HEK293 (cell line): ENCODE results near the gene TMEM187.

Source experiments
- FEZF1 ChIP-seq: fragments of 450-650 bp; formaldehyde crosslinking; IDR thresholded peaks from 2 replicates; pipeline ENCODE4 v1.5.1; 2016; ENCODE audit warnings: missing biosample characterization, missing genetic modification characterization
- GLIS2 ChIP-seq: fragments of 450-650 bp; formaldehyde crosslinking; IDR thresholded peaks from 2 replicates; pipeline ENCODE4 v1.5.1; 2016; ENCODE audit warnings: missing biosample characterization, missing genetic modification characterization
- INSM2 ChIP-seq: fragments of 450-650 bp; formaldehyde crosslinking; IDR thresholded peaks from 2 replicates; pipeline ENCODE4 v1.5.1; 2016; ENCODE audit warnings: missing biosample characterization, missing genetic modification characterization
- KLF1 ChIP-seq: fragments of 450-650 bp; formaldehyde crosslinking; IDR thresholded peaks from 2 replicates; pipeline ENCODE4 v1.5.1; 2016; ENCODE audit warnings: missing biosample characterization, missing genetic modification characterization
- KLF7 ChIP-seq: fragments of 450-650 bp; formaldehyde crosslinking; IDR thresholded peaks from 2 replicates; pipeline ENCODE4 v1.5.1; 2016; ENCODE audit warnings: missing biosample characterization, missing genetic modification characterization, borderline replicate concordance
- PATZ1 ChIP-seq: fragments of 450-650 bp; formaldehyde crosslinking; IDR thresholded peaks from 2 replicates; pipeline ENCODE4 v1.5.1; 2016; ENCODE audit warnings: missing biosample characterization, missing genetic modification characterization
- REPIN1 ChIP-seq: fragments of 450-650 bp; formaldehyde crosslinking; IDR thresholded peaks from 2 replicates; pipeline ENCODE4 v1.5.1; 2017; ENCODE audit warnings: missing biosample characterization, missing genetic modification characterization, low read depth
- ZBTB1 ChIP-seq: fragments of 450-650 bp; formaldehyde crosslinking; IDR thresholded peaks from 2 replicates; pipeline ENCODE4 v1.5.1; 2016; ENCODE audit warnings: missing biosample characterization, missing genetic modification characterization
- ZBTB48 ChIP-seq: fragments of 450-650 bp; formaldehyde crosslinking; IDR thresholded peaks from 2 replicates; pipeline ENCODE4 v1.5.1; 2016; ENCODE audit warnings: missing biosample characterization, missing genetic modification characterization
- ZBTB7A ChIP-seq: fragments of 450-650 bp; formaldehyde crosslinking; IDR thresholded peaks from 2 replicates; pipeline ENCODE4 v1.5.1; 2016; ENCODE audit warnings: low read depth, missing biosample characterization, missing genetic modification characterization
- ZIC2 ChIP-seq: fragments of 450-650 bp; formaldehyde crosslinking; IDR thresholded peaks from 2 replicates; pipeline ENCODE4 v1.5.1; 2016; ENCODE audit warnings: missing biosample characterization, missing genetic modification characterization
- ZNF112 ChIP-seq: fragments of 450-650 bp; formaldehyde crosslinking; IDR thresholded peaks from 2 replicates; pipeline ENCODE4 v1.5.0; 2017; ENCODE audit warnings: missing biosample characterization, missing genetic modification characterization
- ZNF19 ChIP-seq: fragments of 450-650 bp; formaldehyde crosslinking; IDR thresholded peaks from 2 replicates; pipeline ENCODE4; 2016; ENCODE audit warnings: missing biosample characterization, missing genetic modification characterization, low read depth
- ZNF214 ChIP-seq: fragments of 450-650 bp; formaldehyde crosslinking; IDR thresholded peaks from 2 replicates; pipeline ENCODE4 v1.5.1; 2017; ENCODE audit warnings: missing biosample characterization, mild to moderate bottlenecking, missing genetic modification characterization, borderline replicate concordance
- ZNF266 ChIP-seq: fragments of 450-650 bp; formaldehyde crosslinking; IDR thresholded peaks from 2 replicates; pipeline ENCODE4 v1.5.1; 2016; ENCODE audit warnings: missing biosample characterization, missing genetic modification characterization, low read depth
- ZNF280D ChIP-seq: fragments of 450-650 bp; formaldehyde crosslinking; IDR thresholded peaks from 2 replicates; pipeline ENCODE4 v1.5.1; 2016; ENCODE audit warnings: missing biosample characterization, missing genetic modification characterization
- ZNF311 ChIP-seq: fragments of 450-650 bp; formaldehyde crosslinking; IDR thresholded peaks from 2 replicates; pipeline ENCODE4 v1.5.1; 2017; ENCODE audit warnings: missing biosample characterization, missing genetic modification characterization, borderline replicate concordance
- ZNF404 ChIP-seq: fragments of 450-650 bp; formaldehyde crosslinking; IDR thresholded peaks from 2 replicates; pipeline ENCODE4 v1.5.1; 2017; ENCODE audit warnings: missing biosample characterization, missing genetic modification characterization
- ZNF423 ChIP-seq: fragments of 450-650 bp; formaldehyde crosslinking; IDR thresholded peaks from 2 replicates; pipeline ENCODE4 v1.5.1; 2016; ENCODE audit warnings: missing biosample characterization, missing genetic modification characterization
- ZNF510 ChIP-seq: fragments of 450-650 bp; formaldehyde crosslinking; IDR thresholded peaks from 2 replicates; pipeline ENCODE4 v1.5.1; 2018; ENCODE audit warnings: mild to moderate bottlenecking, missing genetic modification characterization, missing biosample characterization; ENCODE audit not compliant: insufficient replicate concordance
- ZNF514 ChIP-seq: fragments of 450-650 bp; formaldehyde crosslinking; IDR thresholded peaks from 2 replicates; pipeline ENCODE4 v1.5.1; 2016; ENCODE audit warnings: missing biosample characterization, missing genetic modification characterization
- ZNF654 ChIP-seq: fragments of 450-650 bp; formaldehyde crosslinking; IDR thresholded peaks from 2 replicates; pipeline ENCODE4 v1.5.1; 2016; ENCODE audit warnings: low read depth, missing biosample characterization, missing genetic modification characterization
- ZNF707 ChIP-seq: fragments of 450-650 bp; formaldehyde crosslinking; IDR thresholded peaks from 2 replicates; pipeline ENCODE4 v1.5.1; 2016; ENCODE audit warnings: missing biosample characterization, missing genetic modification characterization
- ZNF791 ChIP-seq: fragments of 450-650 bp; formaldehyde crosslinking; IDR thresholded peaks from 2 replicates; pipeline ENCODE4 v1.5.1; 2016; ENCODE audit warnings: missing biosample characterization, missing genetic modification characterization
- ZSCAN4 ChIP-seq: fragments of 450-650 bp; formaldehyde crosslinking; IDR thresholded peaks from 2 replicates; pipeline ENCODE4 v1.5.1; 2017; ENCODE audit warnings: missing biosample characterization, missing genetic modification characterization
- TF ChIP-seq, protein P1 (sequence below): fragments of 450-650 bp; formaldehyde crosslinking; IDR thresholded peaks from 2 replicates; pipeline ENCODE4 v1.5.1; 2017; ENCODE audit warnings: missing biosample characterization, missing genetic modification characterization
- TF ChIP-seq, protein P2 (sequence below): fragments of 450-650 bp; IDR thresholded peaks from 2 replicates; pipeline ENCODE4 v1.5.1; 2018; ENCODE audit warnings: missing biosample characterization, missing genetic modification characterization
- TF ChIP-seq, protein P3 (sequence below): fragments of 450-650 bp; formaldehyde crosslinking; IDR thresholded peaks from 2 replicates; pipeline ENCODE4 v1.5.1; 2016; ENCODE audit warnings: missing biosample characterization, missing genetic modification characterization

The TMEM187 gene

DNA sequence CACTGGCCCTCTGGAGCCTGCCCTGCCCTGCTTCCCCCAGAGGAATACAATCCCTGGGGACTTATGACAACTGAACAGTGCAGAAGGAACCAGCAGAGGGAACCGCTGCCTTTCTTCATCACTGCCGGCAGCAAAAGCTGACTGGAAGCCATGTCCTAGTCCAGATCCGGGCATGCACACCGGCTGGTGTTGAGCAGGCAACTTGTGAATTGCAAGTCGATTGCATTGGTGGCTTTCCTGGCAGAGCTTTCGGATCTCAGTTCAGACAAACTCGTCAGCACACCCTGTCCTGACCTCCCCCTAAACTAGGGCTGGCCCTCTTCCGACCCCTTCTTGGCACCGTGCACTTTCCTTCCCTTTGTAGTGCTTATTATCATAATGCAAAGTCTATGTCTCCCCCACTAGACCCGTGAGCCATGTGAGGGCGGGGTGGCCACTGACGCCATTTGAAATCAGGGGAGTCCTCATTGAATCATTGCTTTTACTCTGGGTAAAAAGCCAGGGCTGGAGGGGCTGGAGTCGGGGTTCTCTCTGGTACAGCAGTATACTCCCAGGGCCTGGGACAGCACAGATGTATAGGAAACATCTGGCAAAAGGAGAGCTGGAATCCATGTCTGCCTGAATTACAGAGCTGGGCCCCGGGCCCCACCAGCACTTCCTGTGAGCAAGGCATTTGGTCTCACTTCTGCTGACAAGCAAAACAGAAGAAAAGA lies 48.2 kb upstream of the TMEM187 start (continued):
- no peak for TF ChIP-seq ZIC2 (tag by site-specific recombination)
- no peak for TF ChIP-seq ZNF510 (tag by site-specific recombination)
- TF ChIP-seq ZNF266 (tag by site-specific recombination) = no peak
- peak; percentile 58 for TF ChIP-seq ZNF654 (tag by site-specific recombination)
- no peak for TF ChIP-seq ZNF404 (tag by site-specific recombination)
- TF ChIP-seq INSM2 (tag by site-specific recombination) = no peak
- no peak for TF ChIP-seq ZNF19 (tag by site-specific recombination)
- no peak for TF ChIP-seq ZNF514 (tag by site-specific recombination)
- TF ChIP-seq, protein P1, sequence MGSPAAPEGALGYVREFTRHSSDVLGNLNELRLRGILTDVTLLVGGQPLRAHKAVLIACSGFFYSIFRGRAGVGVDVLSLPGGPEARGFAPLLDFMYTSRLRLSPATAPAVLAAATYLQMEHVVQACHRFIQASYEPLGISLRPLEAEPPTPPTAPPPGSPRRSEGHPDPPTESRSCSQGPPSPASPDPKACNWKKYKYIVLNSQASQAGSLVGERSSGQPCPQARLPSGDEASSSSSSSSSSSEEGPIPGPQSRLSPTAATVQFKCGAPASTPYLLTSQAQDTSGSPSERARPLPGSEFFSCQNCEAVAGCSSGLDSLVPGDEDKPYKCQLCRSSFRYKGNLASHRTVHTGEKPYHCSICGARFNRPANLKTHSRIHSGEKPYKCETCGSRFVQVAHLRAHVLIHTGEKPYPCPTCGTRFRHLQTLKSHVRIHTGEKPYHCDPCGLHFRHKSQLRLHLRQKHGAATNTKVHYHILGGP (tag by site-specific recombination) = no peak
- TF ChIP-seq ZBTB1 (tag by site-specific recombination) = no peak
- TF ChIP-seq KLF7 (tag by site-specific recombination) = no peak
- no peak for TF ChIP-seq FEZF1
- TF ChIP-seq ZNF791 (tag by site-specific recombination) = no peak
- TF ChIP-seq, protein P2, sequence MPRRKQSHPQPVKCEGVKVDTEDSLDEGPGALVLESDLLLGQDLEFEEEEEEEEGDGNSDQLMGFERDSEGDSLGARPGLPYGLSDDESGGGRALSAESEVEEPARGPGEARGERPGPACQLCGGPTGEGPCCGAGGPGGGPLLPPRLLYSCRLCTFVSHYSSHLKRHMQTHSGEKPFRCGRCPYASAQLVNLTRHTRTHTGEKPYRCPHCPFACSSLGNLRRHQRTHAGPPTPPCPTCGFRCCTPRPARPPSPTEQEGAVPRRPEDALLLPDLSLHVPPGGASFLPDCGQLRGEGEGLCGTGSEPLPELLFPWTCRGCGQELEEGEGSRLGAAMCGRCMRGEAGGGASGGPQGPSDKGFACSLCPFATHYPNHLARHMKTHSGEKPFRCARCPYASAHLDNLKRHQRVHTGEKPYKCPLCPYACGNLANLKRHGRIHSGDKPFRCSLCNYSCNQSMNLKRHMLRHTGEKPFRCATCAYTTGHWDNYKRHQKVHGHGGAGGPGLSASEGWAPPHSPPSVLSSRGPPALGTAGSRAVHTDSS = no peak
- TF ChIP-seq ZBTB7A (tag by site-specific recombination) = no peak
- no peak for TF ChIP-seq KLF1 (tag by site-specific recombination)
- no peak for TF ChIP-seq ZSCAN4 (tag by site-specific recombination)
- TF ChIP-seq REPIN1 (tag by site-specific recombination) = no peak
- no peak for TF ChIP-seq ZNF112
- no peak for TF ChIP-seq ZBTB48 (tag by site-specific recombination)
- TF ChIP-seq ZNF311 = no peak
- TF ChIP-seq ZNF214 = no peak
- TF ChIP-seq GLIS2 = no peak
- peak; percentile 82 for TF ChIP-seq ZNF423 (tag by site-specific recombination)
- no peak for TF ChIP-seq ZNF707 (tag by site-specific recombination)
- TF ChIP-seq, protein P3, sequence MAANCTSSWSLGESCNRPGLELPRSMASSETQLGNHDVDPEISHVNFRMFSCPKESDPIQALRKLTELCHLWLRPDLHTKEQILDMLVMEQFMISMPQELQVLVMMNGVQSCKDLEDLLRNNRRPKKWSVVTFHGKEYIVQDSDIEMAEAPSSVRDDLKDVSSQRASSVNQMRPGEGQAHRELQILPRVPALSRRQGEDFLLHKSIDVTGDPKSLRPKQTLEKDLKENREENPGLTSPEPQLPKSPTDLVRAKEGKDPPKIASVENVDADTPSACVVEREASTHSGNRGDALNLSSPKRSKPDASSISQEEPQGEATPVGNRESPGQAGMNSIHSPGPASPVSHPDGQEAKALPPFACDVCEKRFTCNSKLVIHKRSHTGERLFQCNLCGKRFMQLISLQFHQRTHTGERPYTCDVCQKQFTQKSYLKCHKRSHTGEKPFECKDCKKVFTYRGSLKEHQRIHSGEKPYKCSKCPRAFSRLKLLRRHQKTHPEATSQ (tag by site-specific recombination) = no peak
- TF ChIP-seq ZNF280D (tag by site-specific recombination) = no peak
- no peak for TF ChIP-seq PATZ1
